Psoas muscle (tissue), 8 donors: ENCODE measurements around the gene SPOCD1. TPM values are rescaled to one million over a fixed set of nuclear protein-coding genes. Genes with fewer than 3 reads are reported as not detected.

Experiments
- ATAC-seq, 4 donors: fragments of 200-7000 bp; cut with Tn5 transposase; one replicate each; pipeline ENCODE4 v1.9.1; 2020; ENCODE audit warnings: moderate library complexity in 3 of 4, mild to moderate bottlenecking in 2 of 4
- DNase-seq, 2 donors: peaks; one replicate each; pipeline ENCODE4 v3.0.0-alpha.2; 2020
- H3K27ac ChIP-seq: fragments of 200-600 bp; one replicate; pipeline ENCODE4 v1.8.0; 2022
- H3K27me3 ChIP-seq, 3 donors: fragments of 200-600 bp in 1 of 3; one replicate each; pipeline versions ENCODE4 v1.6.1 to v1.8.0; 2013 to 2022; ENCODE audit warnings: low read length in 2 of 3, mild to moderate bottlenecking in 2 of 3, moderate library complexity in 1 of 3; ENCODE audit not compliant: insufficient read depth in 3 of 3
- H3K36me3 ChIP-seq, 2 donors: fragments of 200-600 bp in 1 of 2; one replicate each; pipeline versions ENCODE4 v1.6.1 to v1.8.0; 2013 to 2022; ENCODE audit warnings: low read depth in 1 of 2, mild to moderate bottlenecking in 1 of 2, moderate library complexity in 1 of 2; ENCODE audit not compliant: insufficient read depth in 1 of 2
- H3K4me1 ChIP-seq: fragments of 200-600 bp; one replicate; pipeline ENCODE4 v1.8.0; 2022
- H3K4me3 ChIP-seq: fragments of 200-600 bp; one replicate; pipeline ENCODE4 v1.8.0; 2022; ENCODE audit warnings: mild to moderate bottlenecking
- H3K9me3 ChIP-seq: fragments of 200-600 bp; one replicate; pipeline ENCODE4 v1.8.0; 2022
- CTCF ChIP-seq: fragments of 200-600 bp; IDR thresholded peaks from one replicate; pipeline ENCODE4 v1.8.0; 2022; ENCODE audit warnings: antibody characterized with exemption
- WGBS, 3 donors: extraction: QIAGEN DNeasy Blood & Tissue Kit; methylation state at CpG; one replicate each; pipeline versions ENCODE4 v1.1.6 to v1.1.7; 2013; 5-methylcytosine and 5-hydroxymethylcytosine counted together
- intact Hi-C, 2 donors: fragments of 100-400 bp; cut with DNase I; formaldehyde crosslinking; loops; one replicate each; pipeline versions ENCODE4 v1.11.0 to v1.14.2; 2022
- polyA plus RNA-seq, 3 donors: library from polyadenylated mRNA; stranded (reverse); fragments of 200-250 nt; gene quantifications; one replicate each; pipeline ENCODE4 v1.2.3, GENCODE V29; 2013
- total RNA-seq, 4 donors: library from RNA; stranded (reverse); fragmentation: NEBNext Ultra II Directional in 2 of 4; extraction: Animal tissue kit (Norgen Biotek cat#: 25700) in 2 of 4; gene quantifications; one replicate each; pipeline versions ENCODE4 v1.2.1 to v1.2.4, GENCODE V29; 2021 to 2023
- donor health status: healthy with polysubstance abuse.
- donor health status: DM: no; HTN: no; CAD: no; lungs with moderate emphysema.
- donor health status: Bipolar disorder and iron deficiency.
- donor health status: healthy.
- donor health status: DM: yes; HTN: yes; CAD: no.
- donor health status: DM: no; HTN: no; CAD: no.
- donor health status: DM: no; HTN: no; CAD: no.
- donor health status: DM: yes; HTN: yes; CAD: no.

Gene SPOCD1
- total and polyA plus RNA-seq, 7 donors: 0.05 to 2.5 (median 0.15) TPM; not detected in 2

GRCh38 chr1:31859719-31860118 is 43.9 kb upstream of the SPOCD1 start:
- Histone ChIP-seq H3K27ac (no peak overlapping the region), H3K27me3 (no peaks in the 10 kb centered on the region), H3K4me3 (no peak overlapping the region), H3K36me3 (no peaks in the 10 kb centered on the region), H3K9me3 (no peaks in the 10 kb centered on the region), H3K4me1 (no peaks in the 10 kb centered on the region)
- ATAC-seq (no peak), DNase-seq (no peak)
- no peak for TF ChIP-seq CTCF
- WGBS, 3 donors: 82 to 92% (median 91%) methylated on average over 2 of the region's 2 CpGs
- intact Hi-C loops: no loop called here

- intact Hi-C loops: no loop called here
- whole genome bisulfite sequencing, 3 donors: 98 to 99% (median 99%) methylated on average over 3 of the region's 3 CpGs
- H3K4me1 ChIP-seq: no peaks in the 10 kb centered on the region
Observed at GRCh38 chr1:31859044-31859443, 43.2 kb upstream of the SPOCD1 start.

GRCh38 chr1:31857863-31858262 is 42.0 kb upstream of the SPOCD1 start:
- no peaks in the 10 kb centered on the region for H3K27me3 ChIP-seq
- WGBS, 3 donors: 79 to 88% (median 81%) methylated on average over 6 of the region's 6 CpGs
- no peaks in the 10 kb centered on the region for H3K9me3 ChIP-seq

More at GRCh38 chr1:31859044-31859443, 43.2 kb upstream of the SPOCD1 start:
- TF ChIP-seq CTCF: no peak
- DNase-seq (no peak), ATAC-seq (no peak)
- no peaks in the 10 kb centered on the region for H3K9me3 ChIP-seq
- no peaks in the 10 kb centered on the region for H3K36me3 ChIP-seq
- H3K27ac ChIP-seq: no peak overlapping the region
- no peak overlapping the region for H3K4me3 ChIP-seq
- H3K27me3 ChIP-seq: no peaks in the 10 kb centered on the region

GRCh38 chr1:31856140-31856539 is 40.3 kb upstream of the SPOCD1 start:
- Histone ChIP-seq H3K27me3 (no peaks in the 10 kb centered on the region), H3K27ac (no peak overlapping the region), H3K4me1 (no peaks in the 10 kb centered on the region), H3K36me3 (no peaks in the 10 kb centered on the region), H3K9me3 (no peaks in the 10 kb centered on the region), H3K4me3 (no peak overlapping the region)
- no peak for TF ChIP-seq CTCF
- ATAC-seq (no peak), DNase-seq (no peak)
- intact Hi-C loops: no loop called here
- 89 to 92% (median 90%) methylated on average over 6 of the region's 6 CpGs for WGBS, 3 donors

More at GRCh38 chr1:31857863-31858262, 42.0 kb upstream of the SPOCD1 start:
- Histone ChIP-seq H3K4me3 (no peak overlapping the region), H3K36me3 (no peaks in the 10 kb centered on the region), H3K27ac (no peak overlapping the region), H3K4me1 (no peaks in the 10 kb centered on the region)
- ATAC-seq: no peak
- DNase-seq: no peak
- TF ChIP-seq CTCF: no peak
- intact Hi-C loops: no loop called here
